HG02623 (cell line): ENCODE data around the gene STARD13.

Source experiments
- ATAC-seq: cut with Tn5 transposase; IDR thresholded peaks from one replicate; pipeline ENCODE4 v1.9.1; 2021; ENCODE audit warnings: moderate library complexity; ENCODE audit not compliant: unreplicated experiment

The STARD13 gene

GRCh38 chr13:33069365-33069764, 216.2 kb downstream of the STARD13 start:
- ATAC-seq, result no peak

DNA sequence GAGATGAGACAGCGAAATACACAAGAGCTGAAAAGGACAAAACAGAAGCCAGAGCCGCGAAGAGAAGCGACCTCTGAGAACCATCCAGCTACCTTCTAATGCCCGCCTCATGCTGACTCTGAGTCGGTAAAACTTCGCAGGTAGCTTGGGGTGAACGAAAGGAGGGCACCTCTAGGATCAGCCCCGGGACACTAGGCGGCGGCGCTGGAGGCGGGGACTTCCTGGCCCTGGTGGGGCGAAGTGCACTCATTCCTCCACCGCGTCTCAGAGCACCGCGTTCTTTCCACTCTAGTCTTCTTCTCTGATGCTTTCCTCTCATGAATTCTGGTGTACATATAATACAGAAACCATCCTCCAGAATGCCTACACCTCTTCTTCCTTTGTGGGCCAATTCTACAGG, 219.2 kb downstream of the STARD13 start:
- no peak for ATAC-seq

- no peak for ATAC-seq
These were observed 224.7 kb downstream of the STARD13 start for GRCh38 chr13:33060815-33061214.

- no peak for ATAC-seq
These were observed 226.7 kb downstream of the STARD13 start for GRCh38 chr13:33058776-33059327.

DNA sequence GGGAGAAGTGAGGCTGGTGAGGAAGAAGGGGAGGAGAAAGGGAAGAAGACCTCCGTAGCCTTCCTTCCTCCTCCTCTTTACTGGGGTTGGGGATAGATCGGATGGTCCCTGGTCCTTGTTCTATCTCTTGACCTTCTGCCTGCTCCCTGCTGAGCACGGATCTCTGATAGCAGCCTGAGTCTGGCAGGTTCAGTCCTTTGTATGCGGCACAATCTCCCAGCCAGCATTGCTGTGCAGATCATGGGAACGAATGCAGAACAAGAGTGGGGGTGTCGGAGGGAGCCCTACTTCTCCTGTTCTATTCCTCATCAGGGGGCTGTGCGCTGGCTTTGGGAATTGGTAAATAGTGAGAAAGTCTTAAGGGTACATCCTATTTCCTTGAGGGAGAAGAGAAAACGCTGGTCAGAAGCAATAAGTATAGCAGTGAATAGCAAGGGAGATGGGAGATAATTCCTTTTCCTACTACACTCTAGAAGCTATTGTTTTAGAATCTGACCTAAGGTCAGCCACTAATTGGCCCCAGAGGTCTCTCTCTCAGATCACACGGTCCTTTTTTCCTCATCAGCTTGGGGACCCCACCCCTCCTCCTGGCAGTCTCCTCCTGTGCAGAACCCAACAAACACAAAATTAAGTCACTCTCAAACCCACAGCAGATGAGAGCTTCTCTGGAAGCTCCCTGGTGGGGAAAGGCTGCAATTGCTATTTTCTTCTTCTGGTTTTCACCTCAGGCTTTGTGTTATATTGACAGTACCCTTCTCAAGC, 228.4 kb downstream of the STARD13 start:
- ATAC-seq, result no peak

DNA sequence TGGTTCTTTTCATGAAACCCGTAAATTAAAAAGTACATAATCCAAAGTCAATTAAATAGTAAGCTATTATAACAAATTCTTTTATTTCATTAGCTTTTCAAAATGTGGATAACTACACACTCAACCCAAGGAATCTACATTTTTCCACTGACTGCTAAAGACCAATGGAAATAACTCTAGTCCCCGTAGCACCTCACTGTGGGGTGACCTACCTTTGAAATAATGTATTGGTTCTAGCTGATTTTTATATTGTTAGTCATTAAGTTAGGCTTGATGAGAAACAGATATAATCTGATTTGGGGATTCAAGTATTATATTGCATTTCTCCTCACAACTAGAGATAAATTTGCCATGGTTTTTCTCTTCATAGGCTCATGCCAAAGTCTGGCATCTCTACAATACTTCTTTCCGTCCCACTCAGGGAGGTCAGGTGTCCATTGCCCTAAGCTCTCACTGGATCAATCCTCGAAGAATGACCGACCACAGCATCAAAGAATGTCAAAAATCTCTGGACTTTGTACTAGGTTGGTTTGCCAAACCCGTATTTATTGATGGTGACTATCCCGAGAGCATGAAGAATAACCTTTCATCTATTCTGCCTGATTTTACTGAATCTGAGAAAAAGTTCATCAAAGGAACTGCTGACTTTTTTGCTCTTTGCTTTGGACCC, 232.0 kb downstream of the STARD13 start:
- ATAC-seq, result no peak
